H1 (cell line): ENCODE data around the gene ITLN1.

ENCODE experiments used
- CTCF ChIP-seq, 3 experiments: IDR thresholded peaks; 1 replicate in 2 of 3; 2 replicates in 1 of 3; pipeline versions ENCODE4 v1.5.1 to v1.6.1; 2011; ENCODE audit warnings: low read length in 3 of 3, mild to moderate bottlenecking in 3 of 3, inconsistent platforms in 2 of 3, low read depth in 1 of 3, moderate library complexity in 1 of 3; ENCODE audit not compliant: insufficient read depth in 1 of 3; ENCODE audit errors: control extremely low read depth in 1 of 3
- EZH2 ChIP-seq: fragments of 200-600 bp; sonication (generic); IDR thresholded peaks from 2 replicates; pipeline ENCODE4 v1.7.1; 2012; ENCODE audit warnings: low read depth, mild to moderate bottlenecking, moderate library complexity, low read length, inconsistent platforms; ENCODE audit not compliant: severe bottlenecking
- GABPA ChIP-seq: IDR thresholded peaks from 2 replicates; pipeline ENCODE4 v1.6.1; 2011; ENCODE audit warnings: mild to moderate bottlenecking, low read length, moderate library complexity, borderline replicate concordance; ENCODE audit not compliant: insufficient read depth
- MAFK ChIP-seq: IDR thresholded peaks from 2 replicates; pipeline ENCODE4 v1.6.1; 2012; ENCODE audit warnings: low read depth, mild to moderate bottlenecking, improper control_type of control experiment, low read length
- POLR2A ChIP-seq, 2 experiments: IDR thresholded peaks; 1 replicate in 1 of 2; 2 replicates in 1 of 2; pipeline ENCODE4 v1.6.1; 2011; ENCODE audit warnings: low read depth in 2 of 2, low read length in 2 of 2, mild to moderate bottlenecking in 2 of 2; ENCODE audit errors: control extremely low read depth in 1 of 2
- POLR2AphosphoS5 ChIP-seq: IDR thresholded peaks from 2 replicates; pipeline ENCODE4 v1.6.1; 2011; ENCODE audit warnings: low read depth, low read length
- RNF2 ChIP-seq: fragments of 200-900, 300-1000 bp; sonication (generic); IDR thresholded peaks from 2 replicates; pipeline ENCODE4 v1.7.1; 2016; ENCODE audit warnings: borderline replicate concordance, low read depth, mild to moderate bottlenecking, antibody characterized with exemption, low read length; ENCODE audit not compliant: poor library complexity, severe bottlenecking; ENCODE audit errors: missing control alignments
- TBP ChIP-seq: IDR thresholded peaks from 2 replicates; pipeline ENCODE4 v1.6.1; 2011; ENCODE audit warnings: low read depth, low read length, improper control_type of control experiment
- USF2 ChIP-seq: IDR thresholded peaks from 2 replicates; pipeline ENCODE4 v1.6.1; 2011; ENCODE audit warnings: low read length, improper control_type of control experiment
- ZNF274 ChIP-seq: IDR thresholded peaks from 2 replicates; pipeline ENCODE4 v1.7.0; 2012; ENCODE audit warnings: low read length, borderline replicate concordance; ENCODE audit errors: extremely low read depth

GRCh38 chr1:160827418-160827817, 57.6 kb downstream of the ITLN1 start:
- TF ChIP-seq GABPA (no peak), POLR2AphosphoS5 (no peak), ZNF274 (no peak), CTCF (IDR thresholded peaks at IDR 0.05; ENCODE audit: control extremely low read depth in 1 of 3, insufficient read depth in 1 of 3, low read depth in 1 of 3, low read length in 3 of 3) (no peak), EZH2 (no peak), RNF2 (no peak), MAFK (no peak), POLR2A (IDR thresholded peaks at IDR 0.05; ENCODE audit: control extremely low read depth in 1 of 2, low read depth in 2 of 2, low read length in 2 of 2) (no peak), TBP (no peak), USF2 (no peak)
